Panc1 (cell line): ENCODE data around the gene PDE1A. TPM values are rescaled to one million over a fixed set of nuclear protein-coding genes. Genes with fewer than 3 reads are reported as not detected.

Source experiments
- ATAC-seq: fragments of 200-7000 bp; cut with Tn5 transposase; 2 replicates; pipeline ENCODE4 v1.9.1; 2020; ENCODE audit warnings: mild to moderate bottlenecking, moderate library complexity
- BruUV-seq: library from RNA; stranded (reverse); fragments of 400-500 nt; replicated peaks from 2 replicates; lab custom pipeline; 2021; lab: Mats Ljungman, UMichigan
- CTCF ChIA-PET: fragments of 300-600 bp; sonication (Branson Sonifier 250); formaldehyde crosslinking; loops from one replicate; lab custom pipeline; 2022; ENCODE audit warnings: antibody characterized with exemption; lab: Charles Lee
- POLR2A ChIA-PET: fragments of 300-600 bp; sonication (Branson Sonifier 250); formaldehyde crosslinking; loops from one replicate; lab custom pipeline; 2022; ENCODE audit warnings: antibody characterized with exemption; lab: Charles Lee
- DNase-seq: peaks from one replicate; pipeline ENCODE4 v3.0.0-alpha.2; 2010; ENCODE audit warnings: low read depth, low spot score
- H3K27ac ChIP-seq: 2 replicates; pipeline ENCODE4 v1.5.1; 2011; ENCODE audit warnings: mild to moderate bottlenecking, low read length, inconsistent platforms
- H3K27me3 ChIP-seq: fragments of 200-500 bp; sonication (Bioruptor generic); 2 replicates; pipeline ENCODE4 v1.6.0; 2014; ENCODE audit warnings: low read length, inconsistent platforms; ENCODE audit not compliant: control insufficient read depth, insufficient read depth
- H3K36me3 ChIP-seq: fragments of 200-500 bp; sonication (Bioruptor generic); 2 replicates; pipeline ENCODE4 v1.5.1; 2014; ENCODE audit warnings: inconsistent platforms, mild to moderate bottlenecking, low read length, moderate library complexity; ENCODE audit not compliant: control insufficient read depth, insufficient read depth
- H3K4me1 ChIP-seq: 2 replicates; pipeline ENCODE4 v1.5.1; 2011; ENCODE audit warnings: inconsistent platforms, mild to moderate bottlenecking, low read length, moderate library complexity; ENCODE audit not compliant: control insufficient read depth, insufficient read depth
- H3K4me3 ChIP-seq, 2 experiments: 2 replicates each; pipeline ENCODE4 v1.5.1; 2011 to 2012; ENCODE audit warnings: low read depth in 2 of 2, low read length in 2 of 2, mild to moderate bottlenecking in 2 of 2, inconsistent platforms in 1 of 2, moderate library complexity in 1 of 2
- H3K9me3 ChIP-seq: fragments of 200-500 bp; sonication (Bioruptor generic); 2 replicates; pipeline ENCODE4 v1.5.1; 2014; ENCODE audit warnings: low read depth, mild to moderate bottlenecking, inconsistent platforms, low read length, moderate library complexity; ENCODE audit not compliant: control insufficient read depth, insufficient read depth
- POLR2AphosphoS5 ChIP-seq: IDR thresholded peaks from 2 replicates; pipeline ENCODE4 v1.6.1; 2012; ENCODE audit warnings: mild to moderate bottlenecking, low read depth, low read length, moderate library complexity
- REST ChIP-seq, 2 experiments: IDR thresholded peaks; 2 replicates each; pipeline ENCODE4 v1.6.1; 2011 to 2012; ENCODE audit warnings: low read depth in 2 of 2, control low read depth in 1 of 2, low read length in 1 of 2, mild to moderate bottlenecking in 1 of 2, moderate library complexity in 1 of 2; ENCODE audit not compliant: insufficient read depth in 1 of 2
- SIN3A ChIP-seq: IDR thresholded peaks from 2 replicates; pipeline ENCODE4 v1.6.1; 2012; ENCODE audit warnings: low read depth, mild to moderate bottlenecking, low read length, moderate library complexity, borderline replicate concordance; ENCODE audit not compliant: insufficient read depth
- TCF7L2 ChIP-seq: IDR thresholded peaks from 2 replicates; pipeline ENCODE4 v1.6.1; 2011; ENCODE audit warnings: mild to moderate bottlenecking, low read depth, low read length, inconsistent platforms
- in situ Hi-C: cut with HindIII; loops from 2 replicates; pipeline ENCODE4 v1.10.0; 2016; ENCODE audit warnings: low sequenced_read_pairs, low pct_unique_long_range_greater_than_20kb
- intact Hi-C: fragments of 100-400 bp; cut with micrococcal nuclease; formaldehyde crosslinking; loops from one replicate; pipeline ENCODE4 v1.10.0; 2022; ENCODE audit not compliant: unreplicated experiment
- total RNA-seq: library from RNA; stranded (reverse); gene quantifications from one replicate; pipeline ENCODE4 v1.2.1, GENCODE V29; 2021; ENCODE audit not compliant: unreplicated experiment
- TF ChIP-seq, protein P1 (sequence below): fragments of 450-650 bp; IDR thresholded peaks from 2 replicates; pipeline ENCODE4 v1.5.1; 2017; ENCODE audit warnings: mild to moderate bottlenecking

The PDE1A gene
- total RNA-seq, 1 experiment from 2014 or later: 0.08 TPM

DNA sequence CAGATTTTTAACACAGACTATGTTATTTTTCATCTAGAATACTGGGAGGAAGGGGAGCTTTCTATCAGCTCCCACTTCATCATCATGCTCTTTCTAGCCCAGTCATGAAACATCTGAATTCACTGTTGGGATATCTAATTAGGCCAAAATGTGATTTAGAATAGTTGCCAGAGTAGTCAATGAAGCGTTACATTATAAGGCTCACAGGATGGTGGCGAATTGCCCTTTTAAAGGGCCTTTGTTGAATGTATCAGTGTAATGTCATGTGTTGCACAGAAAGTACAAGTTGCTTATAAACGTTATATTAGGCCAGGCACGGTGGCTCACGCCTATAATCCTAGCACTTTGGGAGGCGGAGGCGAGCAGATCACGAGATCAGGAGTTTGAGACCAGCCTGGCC, 45.6 kb downstream of the PDE1A start:
- TF ChIP-seq POLR2AphosphoS5 (no peak), SIN3A (no peak), TCF7L2 (no peak), REST (IDR thresholded peaks at IDR 0.05; ENCODE audit: insufficient read depth in 1 of 2, low read depth in 2 of 2, low read length in 1 of 2) (no peak)
- TF ChIP-seq, protein P1, sequence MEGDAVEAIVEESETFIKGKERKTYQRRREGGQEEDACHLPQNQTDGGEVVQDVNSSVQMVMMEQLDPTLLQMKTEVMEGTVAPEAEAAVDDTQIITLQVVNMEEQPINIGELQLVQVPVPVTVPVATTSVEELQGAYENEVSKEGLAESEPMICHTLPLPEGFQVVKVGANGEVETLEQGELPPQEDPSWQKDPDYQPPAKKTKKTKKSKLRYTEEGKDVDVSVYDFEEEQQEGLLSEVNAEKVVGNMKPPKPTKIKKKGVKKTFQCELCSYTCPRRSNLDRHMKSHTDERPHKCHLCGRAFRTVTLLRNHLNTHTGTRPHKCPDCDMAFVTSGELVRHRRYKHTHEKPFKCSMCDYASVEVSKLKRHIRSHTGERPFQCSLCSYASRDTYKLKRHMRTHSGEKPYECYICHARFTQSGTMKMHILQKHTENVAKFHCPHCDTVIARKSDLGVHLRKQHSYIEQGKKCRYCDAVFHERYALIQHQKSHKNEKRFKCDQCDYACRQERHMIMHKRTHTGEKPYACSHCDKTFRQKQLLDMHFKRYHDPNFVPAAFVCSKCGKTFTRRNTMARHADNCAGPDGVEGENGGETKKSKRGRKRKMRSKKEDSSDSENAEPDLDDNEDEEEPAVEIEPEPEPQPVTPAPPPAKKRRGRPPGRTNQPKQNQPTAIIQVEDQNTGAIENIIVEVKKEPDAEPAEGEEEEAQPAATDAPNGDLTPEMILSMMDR: no peak
- Histone ChIP-seq H3K27ac (no peak overlapping the region), H3K27me3 (no peaks in the 10 kb centered on the region), H3K4me1 (no peaks in the 10 kb centered on the region), H3K4me3 (no peak overlapping the region), H3K36me3 (no peaks in the 10 kb centered on the region), H3K9me3 (no peaks in the 10 kb centered on the region)
- intact Hi-C loops (no loop called here), in situ Hi-C loops (no loop called here)
- DNase-seq (no peak), ATAC-seq (no peak)
- ChIA-PET CTCF (no interaction called here), POLR2A (no interaction called here)
- no TSS peak for BruUV-seq

GRCh38 chr2:182379241-182379640, 47.6 kb downstream of the PDE1A start:
- intact Hi-C loops: no loop called here
- H3K4me3 ChIP-seq: no peak overlapping the region
- DNase-seq (no peak), ATAC-seq (no peak)
- CTCF ChIA-PET: interaction anchor here (0.6 kb wide), 1 partner anchor 247 kb away, joined by 7 read pairs; no protein-coding TSS in a partner anchor
- no peaks in the 10 kb centered on the region for H3K4me1 ChIP-seq
- H3K9me3 ChIP-seq: no peaks in the 10 kb centered on the region
- in situ Hi-C loops: no loop called here
- H3K27ac ChIP-seq: no peak overlapping the region
- H3K36me3 ChIP-seq: no peaks in the 10 kb centered on the region
- TF ChIP-seq POLR2AphosphoS5 (no peak), REST (IDR thresholded peaks at IDR 0.05; ENCODE audit: insufficient read depth in 1 of 2, low read depth in 2 of 2, low read length in 1 of 2) (no peak)
- no peaks in the 10 kb centered on the region for H3K27me3 ChIP-seq
- POLR2A ChIA-PET: no interaction called here
- BruUV-seq: no TSS peak
